WTC11 (cell line): Measurements from ENCODE around the gene TNKS2. TPM values are rescaled to one million over a fixed set of nuclear protein-coding genes. Genes with fewer than 3 reads are reported as not detected.

ENCODE experiments used
- ATAC-seq: fragments of 200-7000 bp; cut with Tn5 transposase; 2 replicates; pipeline ENCODE4 v1.10.0; 2021; ENCODE audit warnings: mild to moderate bottlenecking, moderate library complexity
- CTCF ChIA-PET: fragments of 300-600 bp; sonication (Branson Sonifier 250); formaldehyde crosslinking; loops from one replicate; lab custom pipeline; 2021; ENCODE audit warnings: antibody characterized with exemption; lab: Charles Lee
- POLR2A ChIA-PET: fragments of 350-600 bp; sonication (Branson Sonifier 250); formaldehyde crosslinking; loops from one replicate; lab custom pipeline; 2021; ENCODE audit warnings: antibody characterized with exemption; lab: Charles Lee
- DNase-seq: peaks from one replicate; pipeline ENCODE4 v3.0.0; 2021; ENCODE audit warnings: low spot score
- H3K27ac Mint-ChIP-seq: 2 replicates; pipeline ENCODE4 v1.8.0; 2021; ENCODE audit warnings: mixed read lengths
- H3K27me3 Mint-ChIP-seq: 2 replicates; pipeline ENCODE4 v1.8.0; 2021; ENCODE audit warnings: low read depth, mild to moderate bottlenecking, moderate library complexity, mixed read lengths
- H3K36me3 Mint-ChIP-seq: 2 replicates; pipeline ENCODE4 v1.8.0; 2021; ENCODE audit warnings: mixed read lengths
- H3K4me1 Mint-ChIP-seq: 2 replicates; pipeline ENCODE4 v1.8.0; 2022; ENCODE audit warnings: mixed read lengths
- H3K4me3 Mint-ChIP-seq: 2 replicates; pipeline ENCODE4 v1.8.0; 2021; ENCODE audit warnings: mild to moderate bottlenecking, moderate library complexity, mixed read lengths
- H3K9me3 Mint-ChIP-seq: 2 replicates; pipeline ENCODE4 v1.8.0; 2021; ENCODE audit warnings: mixed read lengths
- CREB1 ChIP-seq: sonication (generic); formaldehyde crosslinking; IDR thresholded peaks from 2 replicates; pipeline ENCODE4 v1.8.0; 2023; ENCODE audit warnings: mild to moderate bottlenecking, missing genetic modification reagents
- FOXK1 ChIP-seq: sonication (generic); formaldehyde crosslinking; IDR thresholded peaks from 2 replicates; pipeline ENCODE4 v1.8.0; 2022; ENCODE audit warnings: mild to moderate bottlenecking, moderate library complexity, missing genetic modification reagents
- FOXP1 ChIP-seq: sonication (generic); formaldehyde crosslinking; IDR thresholded peaks from 2 replicates; pipeline ENCODE4 v1.8.0; 2022; ENCODE audit warnings: missing genetic modification reagents, mild to moderate bottlenecking, moderate library complexity, borderline replicate concordance
- HMGA2 ChIP-seq: fragments of 250-450 bp; sonication (Bioruptor Pico); IDR thresholded peaks from 2 replicates; pipeline ENCODE4 v1.4.0; 2021; ENCODE audit warnings: mild to moderate bottlenecking, moderate library complexity
- JAZF1 ChIP-seq: fragments of 250-450 bp; sonication (Bioruptor Pico); IDR thresholded peaks from 2 replicates; pipeline ENCODE4 v1.9.0; 2021; ENCODE audit warnings: moderate library complexity, mild to moderate bottlenecking, inconsistent platforms
- RELA ChIP-seq: sonication (generic); formaldehyde crosslinking; IDR thresholded peaks from 2 replicates; pipeline ENCODE4 v1.8.1; 2022; ENCODE audit warnings: missing genetic modification reagents, mild to moderate bottlenecking, borderline replicate concordance
- SMAD3 ChIP-seq: sonication (generic); formaldehyde crosslinking; IDR thresholded peaks from 2 replicates; pipeline ENCODE4 v1.8.0; 2022; ENCODE audit warnings: missing genetic modification reagents, mild to moderate bottlenecking, borderline replicate concordance
- SMAD4 ChIP-seq: sonication (generic); formaldehyde crosslinking; IDR thresholded peaks from 2 replicates; pipeline ENCODE4 v1.8.0; 2022; ENCODE audit warnings: mild to moderate bottlenecking, missing genetic modification reagents
- ZNF121 ChIP-seq: sonication (generic); formaldehyde crosslinking; IDR thresholded peaks from 2 replicates; pipeline ENCODE4 v1.8.0; 2023; ENCODE audit warnings: missing genetic modification reagents
- ZNF219 ChIP-seq: sonication (generic); formaldehyde crosslinking; IDR thresholded peaks from 2 replicates; pipeline ENCODE4 v1.8.0; 2023; ENCODE audit warnings: missing genetic modification reagents, mild to moderate bottlenecking, borderline replicate concordance
- ZNF416 ChIP-seq: fragments of 250-450 bp; sonication (Bioruptor Pico); IDR thresholded peaks from 2 replicates; pipeline ENCODE4 v1.9.0; 2021; ENCODE audit warnings: mild to moderate bottlenecking, inconsistent platforms
- ZNF423 ChIP-seq: fragments of 250-450 bp; sonication (Bioruptor Pico); IDR thresholded peaks from 2 replicates; pipeline ENCODE4 v2.1.2; 2022; ENCODE audit warnings: mild to moderate bottlenecking, moderate library complexity
- total RNA-seq: library from RNA; stranded (reverse); gene quantifications from 3 replicates; pipeline ENCODE4 v1.2.3, GENCODE V29; 2021
- TF ChIP-seq, protein P1 (sequence below): fragments of 250-450 bp; sonication (Bioruptor Pico); conservative IDR thresholded peaks from 2 replicates; pipeline ENCODE4 v1.9.0; 2021; ENCODE audit warnings: mild to moderate bottlenecking
- TF ChIP-seq, protein P2 (sequence below): sonication (generic); formaldehyde crosslinking; conservative IDR thresholded peaks from 2 replicates; pipeline ENCODE4 v1.8.1; 2023; ENCODE audit warnings: mild to moderate bottlenecking, low read depth, missing genetic modification reagents, moderate library complexity
- TF ChIP-seq, protein P3 (sequence below): fragments of 250-450 bp; sonication (Bioruptor Pico); IDR thresholded peaks from 2 replicates; pipeline ENCODE4 v1.9.0; 2021; ENCODE audit warnings: mild to moderate bottlenecking, borderline replicate concordance
- TF ChIP-seq, protein P4 (sequence below): sonication (generic); formaldehyde crosslinking; IDR thresholded peaks from 2 replicates; pipeline ENCODE4 v1.8.0; 2023; ENCODE audit warnings: missing genetic modification reagents, mild to moderate bottlenecking, borderline replicate concordance
- TF ChIP-seq, protein P5 (sequence below): sonication (generic); formaldehyde crosslinking; IDR thresholded peaks from 2 replicates; pipeline ENCODE4 v1.8.1; 2023; ENCODE audit warnings: mild to moderate bottlenecking, missing genetic modification reagents, borderline replicate concordance
- TF ChIP-seq, protein P6 (sequence below): fragments of 250-450 bp; sonication (Bioruptor Pico); IDR thresholded peaks from 2 replicates; pipeline ENCODE4 v1.9.0; 2021; ENCODE audit warnings: moderate library complexity, mild to moderate bottlenecking, inconsistent platforms, borderline replicate concordance

The TNKS2 gene
- total RNA-seq, 1 experiment from 2014 or later = 53.5 TPM

DNA sequence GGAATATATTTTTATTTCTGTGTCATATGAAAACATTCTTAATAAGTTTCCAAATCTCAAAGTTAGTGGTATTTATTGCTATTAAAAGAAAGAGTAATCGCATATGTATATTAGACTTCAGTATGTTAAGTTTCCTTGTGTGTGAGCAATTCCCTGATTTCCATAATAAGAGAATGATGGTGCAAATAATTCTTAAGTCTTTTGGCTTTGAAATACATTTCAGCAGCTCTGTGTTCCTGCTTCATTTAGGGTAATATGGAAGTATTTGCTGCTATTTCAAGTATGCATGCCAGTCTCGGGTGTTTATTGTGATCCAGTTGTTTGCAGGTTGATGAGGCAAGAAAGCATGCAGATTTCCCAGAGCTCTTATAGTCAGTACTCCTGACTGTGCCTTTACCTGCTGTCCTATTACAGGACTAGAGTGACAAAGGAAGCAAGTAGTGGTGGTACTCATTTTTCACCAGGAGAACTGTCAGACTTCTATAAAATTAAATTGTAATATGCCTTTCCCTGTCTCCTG, 67.4 kb downstream of the TNKS2 start (continued):
- no peak for TF ChIP-seq FOXP1 (CRISPR knock-in tag)
- TF ChIP-seq, protein P1, sequence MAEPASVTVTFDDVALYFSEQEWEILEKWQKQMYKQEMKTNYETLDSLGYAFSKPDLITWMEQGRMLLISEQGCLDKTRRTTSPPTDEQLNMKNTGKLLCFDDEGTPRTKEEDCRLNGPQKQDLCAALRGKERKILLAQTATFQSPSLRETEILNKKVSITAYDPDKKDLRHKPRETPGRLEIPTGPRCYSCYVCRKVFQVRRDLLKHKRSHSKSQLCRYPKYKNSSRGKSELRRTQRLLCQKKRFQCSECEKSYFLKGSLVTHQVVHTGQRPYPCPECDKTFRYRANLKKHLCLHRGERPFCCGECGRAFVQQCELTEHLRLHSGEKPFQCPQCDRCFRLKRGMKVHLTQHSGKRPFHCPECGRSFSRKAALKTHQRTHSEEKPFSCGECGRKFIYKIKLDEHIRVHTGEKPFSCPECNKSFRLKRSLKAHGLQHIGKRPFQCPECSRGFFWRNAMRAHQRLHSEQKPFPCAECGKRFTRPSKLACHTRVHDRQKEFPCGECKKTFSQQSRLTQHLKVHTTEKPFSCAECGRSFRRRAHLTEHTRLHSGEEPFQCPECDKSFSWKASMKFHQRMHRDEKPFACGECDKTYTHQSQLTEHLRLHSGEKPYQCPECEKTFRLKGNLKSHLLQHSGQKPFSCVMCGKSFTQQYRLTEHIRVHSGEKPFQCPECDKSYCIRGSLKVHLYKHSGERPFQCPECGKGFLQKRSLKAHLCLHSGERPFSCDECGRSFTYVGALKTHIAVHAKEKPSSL (CRISPR knock-in tag) = no peak
- TF ChIP-seq ZNF219 (CRISPR knock-in tag) = no peak
- no peak for TF ChIP-seq SMAD4
- no peak for TF ChIP-seq SMAD3 (CRISPR knock-in tag)
- no peak for TF ChIP-seq CREB1 (CRISPR knock-in tag)
- TF ChIP-seq, protein P2, sequence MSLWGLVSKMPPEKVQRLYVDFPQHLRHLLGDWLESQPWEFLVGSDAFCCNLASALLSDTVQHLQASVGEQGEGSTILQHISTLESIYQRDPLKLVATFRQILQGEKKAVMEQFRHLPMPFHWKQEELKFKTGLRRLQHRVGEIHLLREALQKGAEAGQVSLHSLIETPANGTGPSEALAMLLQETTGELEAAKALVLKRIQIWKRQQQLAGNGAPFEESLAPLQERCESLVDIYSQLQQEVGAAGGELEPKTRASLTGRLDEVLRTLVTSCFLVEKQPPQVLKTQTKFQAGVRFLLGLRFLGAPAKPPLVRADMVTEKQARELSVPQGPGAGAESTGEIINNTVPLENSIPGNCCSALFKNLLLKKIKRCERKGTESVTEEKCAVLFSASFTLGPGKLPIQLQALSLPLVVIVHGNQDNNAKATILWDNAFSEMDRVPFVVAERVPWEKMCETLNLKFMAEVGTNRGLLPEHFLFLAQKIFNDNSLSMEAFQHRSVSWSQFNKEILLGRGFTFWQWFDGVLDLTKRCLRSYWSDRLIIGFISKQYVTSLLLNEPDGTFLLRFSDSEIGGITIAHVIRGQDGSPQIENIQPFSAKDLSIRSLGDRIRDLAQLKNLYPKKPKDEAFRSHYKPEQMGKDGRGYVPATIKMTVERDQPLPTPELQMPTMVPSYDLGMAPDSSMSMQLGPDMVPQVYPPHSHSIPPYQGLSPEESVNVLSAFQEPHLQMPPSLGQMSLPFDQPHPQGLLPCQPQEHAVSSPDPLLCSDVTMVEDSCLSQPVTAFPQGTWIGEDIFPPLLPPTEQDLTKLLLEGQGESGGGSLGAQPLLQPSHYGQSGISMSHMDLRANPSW = no peak
- TF ChIP-seq, protein P3, sequence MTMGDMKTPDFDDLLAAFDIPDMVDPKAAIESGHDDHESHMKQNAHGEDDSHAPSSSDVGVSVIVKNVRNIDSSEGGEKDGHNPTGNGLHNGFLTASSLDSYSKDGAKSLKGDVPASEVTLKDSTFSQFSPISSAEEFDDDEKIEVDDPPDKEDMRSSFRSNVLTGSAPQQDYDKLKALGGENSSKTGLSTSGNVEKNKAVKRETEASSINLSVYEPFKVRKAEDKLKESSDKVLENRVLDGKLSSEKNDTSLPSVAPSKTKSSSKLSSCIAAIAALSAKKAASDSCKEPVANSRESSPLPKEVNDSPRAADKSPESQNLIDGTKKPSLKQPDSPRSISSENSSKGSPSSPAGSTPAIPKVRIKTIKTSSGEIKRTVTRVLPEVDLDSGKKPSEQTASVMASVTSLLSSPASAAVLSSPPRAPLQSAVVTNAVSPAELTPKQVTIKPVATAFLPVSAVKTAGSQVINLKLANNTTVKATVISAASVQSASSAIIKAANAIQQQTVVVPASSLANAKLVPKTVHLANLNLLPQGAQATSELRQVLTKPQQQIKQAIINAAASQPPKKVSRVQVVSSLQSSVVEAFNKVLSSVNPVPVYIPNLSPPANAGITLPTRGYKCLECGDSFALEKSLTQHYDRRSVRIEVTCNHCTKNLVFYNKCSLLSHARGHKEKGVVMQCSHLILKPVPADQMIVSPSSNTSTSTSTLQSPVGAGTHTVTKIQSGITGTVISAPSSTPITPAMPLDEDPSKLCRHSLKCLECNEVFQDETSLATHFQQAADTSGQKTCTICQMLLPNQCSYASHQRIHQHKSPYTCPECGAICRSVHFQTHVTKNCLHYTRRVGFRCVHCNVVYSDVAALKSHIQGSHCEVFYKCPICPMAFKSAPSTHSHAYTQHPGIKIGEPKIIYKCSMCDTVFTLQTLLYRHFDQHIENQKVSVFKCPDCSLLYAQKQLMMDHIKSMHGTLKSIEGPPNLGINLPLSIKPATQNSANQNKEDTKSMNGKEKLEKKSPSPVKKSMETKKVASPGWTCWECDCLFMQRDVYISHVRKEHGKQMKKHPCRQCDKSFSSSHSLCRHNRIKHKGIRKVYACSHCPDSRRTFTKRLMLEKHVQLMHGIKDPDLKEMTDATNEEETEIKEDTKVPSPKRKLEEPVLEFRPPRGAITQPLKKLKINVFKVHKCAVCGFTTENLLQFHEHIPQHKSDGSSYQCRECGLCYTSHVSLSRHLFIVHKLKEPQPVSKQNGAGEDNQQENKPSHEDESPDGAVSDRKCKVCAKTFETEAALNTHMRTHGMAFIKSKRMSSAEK = no peak
- TF ChIP-seq RELA (CRISPR knock-in tag) = no peak

DNA sequence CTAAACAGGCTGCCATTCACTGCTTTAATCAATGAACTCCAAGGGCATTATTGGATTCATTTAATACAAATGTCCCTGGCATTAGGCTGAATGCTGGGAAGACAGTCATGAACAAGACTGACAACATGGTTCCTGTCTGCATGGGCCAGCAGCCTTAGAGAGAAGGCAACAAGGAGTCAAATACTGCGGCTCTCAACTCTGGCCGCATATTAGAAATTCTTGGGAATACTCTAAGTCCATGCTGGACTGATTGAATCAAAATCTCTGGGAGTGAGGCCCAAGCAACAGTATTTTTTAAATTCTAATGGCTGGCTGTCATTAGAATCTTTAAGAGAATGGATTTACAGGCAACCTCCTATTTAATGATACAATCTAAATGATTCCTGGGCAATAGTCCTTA, 76.9 kb downstream of the TNKS2 start:
- H3K4me3 Mint-ChIP-seq = no peak overlapping the region
- DNase-seq (no peak), ATAC-seq (no peak)
- POLR2A ChIA-PET = no interaction called here
- CTCF ChIA-PET = interaction anchor here (0.8 kb wide), 1 partner anchor 28 kb away, joined by 3 read pairs; no protein-coding TSS in a partner anchor
- H3K9me3 Mint-ChIP-seq = peaks cover 12% of the 10 kb centered on the region
- H3K4me1 Mint-ChIP-seq = peaks cover 14% of the 10 kb centered on the region
- H3K27me3 Mint-ChIP-seq = no peaks in the 10 kb centered on the region
- H3K27ac Mint-ChIP-seq = no peak overlapping the region
- peaks cover 6% of the 10 kb centered on the region for H3K36me3 Mint-ChIP-seq
- no peak for TF ChIP-seq HMGA2
- TF ChIP-seq, protein P4, sequence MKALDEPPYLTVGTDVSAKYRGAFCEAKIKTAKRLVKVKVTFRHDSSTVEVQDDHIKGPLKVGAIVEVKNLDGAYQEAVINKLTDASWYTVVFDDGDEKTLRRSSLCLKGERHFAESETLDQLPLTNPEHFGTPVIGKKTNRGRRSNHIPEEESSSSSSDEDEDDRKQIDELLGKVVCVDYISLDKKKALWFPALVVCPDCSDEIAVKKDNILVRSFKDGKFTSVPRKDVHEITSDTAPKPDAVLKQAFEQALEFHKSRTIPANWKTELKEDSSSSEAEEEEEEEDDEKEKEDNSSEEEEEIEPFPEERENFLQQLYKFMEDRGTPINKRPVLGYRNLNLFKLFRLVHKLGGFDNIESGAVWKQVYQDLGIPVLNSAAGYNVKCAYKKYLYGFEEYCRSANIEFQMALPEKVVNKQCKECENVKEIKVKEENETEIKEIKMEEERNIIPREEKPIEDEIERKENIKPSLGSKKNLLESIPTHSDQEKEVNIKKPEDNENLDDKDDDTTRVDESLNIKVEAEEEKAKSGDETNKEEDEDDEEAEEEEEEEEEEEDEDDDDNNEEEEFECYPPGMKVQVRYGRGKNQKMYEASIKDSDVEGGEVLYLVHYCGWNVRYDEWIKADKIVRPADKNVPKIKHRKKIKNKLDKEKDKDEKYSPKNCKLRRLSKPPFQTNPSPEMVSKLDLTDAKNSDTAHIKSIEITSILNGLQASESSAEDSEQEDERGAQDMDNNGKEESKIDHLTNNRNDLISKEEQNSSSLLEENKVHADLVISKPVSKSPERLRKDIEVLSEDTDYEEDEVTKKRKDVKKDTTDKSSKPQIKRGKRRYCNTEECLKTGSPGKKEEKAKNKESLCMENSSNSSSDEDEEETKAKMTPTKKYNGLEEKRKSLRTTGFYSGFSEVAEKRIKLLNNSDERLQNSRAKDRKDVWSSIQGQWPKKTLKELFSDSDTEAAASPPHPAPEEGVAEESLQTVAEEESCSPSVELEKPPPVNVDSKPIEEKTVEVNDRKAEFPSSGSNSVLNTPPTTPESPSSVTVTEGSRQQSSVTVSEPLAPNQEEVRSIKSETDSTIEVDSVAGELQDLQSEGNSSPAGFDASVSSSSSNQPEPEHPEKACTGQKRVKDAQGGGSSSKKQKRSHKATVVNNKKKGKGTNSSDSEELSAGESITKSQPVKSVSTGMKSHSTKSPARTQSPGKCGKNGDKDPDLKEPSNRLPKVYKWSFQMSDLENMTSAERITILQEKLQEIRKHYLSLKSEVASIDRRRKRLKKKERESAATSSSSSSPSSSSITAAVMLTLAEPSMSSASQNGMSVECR (CRISPR knock-in tag) = no peak
- TF ChIP-seq ZNF121 = no peak
- TF ChIP-seq FOXK1 (CRISPR knock-in tag) = no peak
- TF ChIP-seq ZNF423 (CRISPR knock-in tag) = no peak
- TF ChIP-seq, protein P5, sequence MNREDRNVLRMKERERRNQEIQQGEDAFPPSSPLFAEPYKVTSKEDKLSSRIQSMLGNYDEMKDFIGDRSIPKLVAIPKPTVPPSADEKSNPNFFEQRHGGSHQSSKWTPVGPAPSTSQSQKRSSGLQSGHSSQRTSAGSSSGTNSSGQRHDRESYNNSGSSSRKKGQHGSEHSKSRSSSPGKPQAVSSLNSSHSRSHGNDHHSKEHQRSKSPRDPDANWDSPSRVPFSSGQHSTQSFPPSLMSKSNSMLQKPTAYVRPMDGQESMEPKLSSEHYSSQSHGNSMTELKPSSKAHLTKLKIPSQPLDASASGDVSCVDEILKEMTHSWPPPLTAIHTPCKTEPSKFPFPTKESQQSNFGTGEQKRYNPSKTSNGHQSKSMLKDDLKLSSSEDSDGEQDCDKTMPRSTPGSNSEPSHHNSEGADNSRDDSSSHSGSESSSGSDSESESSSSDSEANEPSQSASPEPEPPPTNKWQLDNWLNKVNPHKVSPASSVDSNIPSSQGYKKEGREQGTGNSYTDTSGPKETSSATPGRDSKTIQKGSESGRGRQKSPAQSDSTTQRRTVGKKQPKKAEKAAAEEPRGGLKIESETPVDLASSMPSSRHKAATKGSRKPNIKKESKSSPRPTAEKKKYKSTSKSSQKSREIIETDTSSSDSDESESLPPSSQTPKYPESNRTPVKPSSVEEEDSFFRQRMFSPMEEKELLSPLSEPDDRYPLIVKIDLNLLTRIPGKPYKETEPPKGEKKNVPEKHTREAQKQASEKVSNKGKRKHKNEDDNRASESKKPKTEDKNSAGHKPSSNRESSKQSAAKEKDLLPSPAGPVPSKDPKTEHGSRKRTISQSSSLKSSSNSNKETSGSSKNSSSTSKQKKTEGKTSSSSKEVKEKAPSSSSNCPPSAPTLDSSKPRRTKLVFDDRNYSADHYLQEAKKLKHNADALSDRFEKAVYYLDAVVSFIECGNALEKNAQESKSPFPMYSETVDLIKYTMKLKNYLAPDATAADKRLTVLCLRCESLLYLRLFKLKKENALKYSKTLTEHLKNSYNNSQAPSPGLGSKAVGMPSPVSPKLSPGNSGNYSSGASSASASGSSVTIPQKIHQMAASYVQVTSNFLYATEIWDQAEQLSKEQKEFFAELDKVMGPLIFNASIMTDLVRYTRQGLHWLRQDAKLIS (CRISPR knock-in tag) = no peak
- TF ChIP-seq SMAD3 (CRISPR knock-in tag) = no peak
- no peak for TF ChIP-seq ZNF416 (CRISPR knock-in tag)
- TF ChIP-seq, protein P6, sequence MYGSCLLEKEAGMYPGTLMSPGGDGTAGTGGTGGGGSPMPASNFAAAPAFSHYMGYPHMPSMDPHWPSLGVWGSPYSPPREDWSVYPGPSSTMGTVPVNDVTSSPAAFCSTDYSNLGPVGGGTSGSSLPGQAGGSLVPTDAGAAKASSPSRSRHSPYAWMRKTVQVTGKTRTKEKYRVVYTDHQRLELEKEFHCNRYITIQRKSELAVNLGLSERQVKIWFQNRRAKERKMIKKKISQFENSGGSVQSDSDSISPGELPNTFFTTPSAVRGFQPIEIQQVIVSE (CRISPR knock-in tag) = no peak
- TF ChIP-seq JAZF1 (CRISPR knock-in tag) = no peak
